Right lobe of liver (tissue), 6 donors: ENCODE data around the gene SLC6A18. TPM values are rescaled to one million over a fixed set of nuclear protein-coding genes. Genes with fewer than 3 reads are reported as not detected.

Experiments used
- ATAC-seq, 4 donors: fragments of 200-7000 bp; cut with Tn5 transposase; one replicate each; pipeline ENCODE4 v1.9.1; 2020; ENCODE audit warnings: mild to moderate bottlenecking in 4 of 4, moderate library complexity in 4 of 4
- DNase-seq, 3 donors: peaks; one replicate each; pipeline ENCODE4 v3.0.0-alpha.2; 2020
- H3K27ac ChIP-seq, 3 donors: fragments of 200-600 bp; one replicate each; pipeline ENCODE4 v1.8.0; 2022
- H3K27me3 ChIP-seq, 2 donors: fragments of 200-600 bp; one replicate each; pipeline ENCODE4 v1.8.0; 2022
- H3K36me3 ChIP-seq, 4 donors: fragments of 200-600 bp; sonication (generic) in 1 of 4; one replicate each; pipeline versions ENCODE4 v1.5.1 to v1.8.0; 2017 to 2022; ENCODE audit warnings: control low read depth in 1 of 4
- H3K4me1 ChIP-seq, 4 donors: fragments of 200-600 bp; sonication (generic) in 1 of 4; one replicate each; pipeline versions ENCODE4 v1.5.1 to v1.8.0; 2017 to 2022; ENCODE audit warnings: control low read depth in 1 of 4
- H3K4me3 ChIP-seq, 3 donors: fragments of 200-600 bp; one replicate each; pipeline ENCODE4 v1.8.0; 2022
- H3K9me3 ChIP-seq, 4 donors: fragments of 200-600 bp; sonication (generic) in 1 of 4; one replicate each; pipeline versions ENCODE4 v1.5.1 to v1.8.0; 2017 to 2022; ENCODE audit warnings: control low read depth in 1 of 4
- CTCF ChIP-seq, 4 donors: fragments of 200-600 bp in 3 of 4; fragments of 450-650 bp in 1 of 4; IDR thresholded peaks; one replicate each; pipeline versions ENCODE4 v1.5.1 to v1.8.0; 2016 to 2022; ENCODE audit warnings: antibody characterized with exemption in 4 of 4, mild to moderate bottlenecking in 2 of 4
- POLR2A ChIP-seq: fragments of 450-650 bp; IDR thresholded peaks from one replicate; pipeline ENCODE4 v1.6.1; 2017; ENCODE audit warnings: antibody characterized with exemption, mild to moderate bottlenecking
- WGBS: methylation state at CpG from one replicate; pipeline ENCODE4 v1.1.6; 2018; ENCODE audit warnings: low coverage, low lambda C conversion rate; ENCODE audit not compliant: insufficient coverage; ENCODE audit errors: missing lambda C conversion rate; 5-methylcytosine and 5-hydroxymethylcytosine counted together
- intact Hi-C, 2 donors: fragments of 100-400 bp; cut with DNase I; formaldehyde crosslinking; loops; one replicate each; pipeline versions ENCODE4 v1.11.2 to v1.14.1; 2022
- total RNA-seq, 6 experiments: library from RNA; depleted of rRNA in 2 of 6; stranded (reverse); fragments of >200 nt in 2 of 6; fragmentation: NEBNext Ultra II Directional in 3 of 6; extraction: Animal tissue kit (Norgen Biotek cat#: 25700) in 3 of 6; gene quantifications; one replicate each; pipeline versions ENCODE4 v1.1.0 to v1.2.4, GENCODE V29; 2016 to 2023
- donor health status: DM: no; HTN: yes; CAD: no.
- donor health status: DM: no; HTN: no; CAD: no.
- donor health status: DM: no; HTN: no; CAD: no.
- donor health status: DM: no; HTN: yes; CAD: no.
- donor health status: DM: no; HTN: yes; CAD: no.

SLC6A18 gene
- total RNA-seq, 6 experiments from 2014 or later, result not detected

GRCh38 chr5:1199649-1200494, 25.3 kb upstream of the SLC6A18 start:
- H3K36me3 ChIP-seq, result no peaks in the 10 kb centered on the region
- H3K27me3 ChIP-seq, result no peaks in the 10 kb centered on the region
- TF ChIP-seq CTCF (IDR thresholded peaks at IDR 0.05) (no peak), POLR2A (no peak)
- H3K4me3 ChIP-seq, result no peak overlapping the region
- ATAC-seq (peak in 2 of 4 donors; percentile 11), DNase-seq (no peak)
- WGBS, result 47% methylated on average over 15 of the region's 26 CpGs
- H3K27ac ChIP-seq, result no peak overlapping the region
- H3K4me1 ChIP-seq, result no peaks in the 10 kb centered on the region
- intact Hi-C loops, result loop anchor here in 1 of 2 donors (5.0 kb wide), 1 partner anchor 38 kb away; no protein-coding TSS in a partner anchor
- no peaks in the 10 kb centered on the region for H3K9me3 ChIP-seq

DNA sequence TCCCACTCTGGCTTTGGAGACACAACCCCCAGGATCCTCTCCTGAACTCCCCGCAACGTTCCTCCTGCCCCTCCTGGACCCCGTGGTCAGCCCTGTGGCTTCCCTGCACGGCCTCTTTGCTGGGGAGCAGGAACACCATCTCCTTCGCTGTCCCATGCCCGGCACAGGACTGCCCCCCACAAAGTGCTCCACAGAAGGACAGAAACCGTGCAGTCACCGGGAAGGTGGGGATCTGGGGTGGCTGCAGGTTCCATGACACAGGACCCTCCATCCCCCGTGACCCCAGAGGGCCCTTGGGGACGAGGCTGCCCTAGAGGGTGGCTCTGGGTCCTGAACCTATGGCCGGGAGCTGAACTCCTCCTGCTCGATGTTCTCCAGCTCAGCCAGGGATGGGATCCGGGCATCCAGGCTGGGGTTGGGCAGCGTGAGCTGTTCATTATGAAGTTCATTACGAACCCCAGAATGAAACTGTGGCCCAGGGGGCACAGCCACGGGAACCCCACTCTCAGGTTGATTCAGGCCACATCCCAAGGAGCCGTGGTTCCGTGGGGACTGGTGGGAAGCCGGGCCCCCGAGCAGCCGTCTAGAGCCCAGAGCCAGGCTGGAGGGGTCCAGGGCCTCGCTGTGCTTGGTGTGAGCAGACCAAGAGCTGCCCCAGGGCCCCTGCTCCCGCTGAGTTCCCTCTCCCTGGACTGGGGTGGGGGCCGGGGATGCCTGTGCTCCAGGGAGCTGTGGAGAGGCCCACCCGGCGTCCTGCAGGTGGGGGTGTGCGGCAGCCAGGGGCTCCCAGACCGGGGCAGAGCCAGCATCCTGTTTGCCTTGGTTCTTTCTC, 24.5 kb upstream of the SLC6A18 start:
- ATAC-seq, result no peak
- Histone ChIP-seq H3K36me3 (no peaks in the 10 kb centered on the region), H3K4me1 (no peaks in the 10 kb centered on the region), H3K27ac (no peak overlapping the region), H3K27me3 (no peaks in the 10 kb centered on the region), H3K9me3 (no peaks in the 10 kb centered on the region), H3K4me3 (no peak overlapping the region)
- intact Hi-C loops, result loop anchor here in 1 of 2 donors (5.0 kb wide), 1 partner anchor 38 kb away; no protein-coding TSS in a partner anchor
- 86% methylated on average over 9 of the region's 28 CpGs for WGBS
- no peak for TF ChIP-seq CTCF (IDR thresholded peaks at IDR 0.05)
- no peak for TF ChIP-seq POLR2A
- DNase-seq, result peak in 1 of 3 donors; percentile 36

GRCh38 chr5:1201327-1202025, 23.7 kb upstream of the SLC6A18 start, which contains the start of gene SLC6A19:
SLC6A19 (plus strand) TSS chr5:1201595; CDS start chr5:1201651, 56 bp downstream.
- no peaks in the 10 kb centered on the region for H3K27me3 ChIP-seq
- H3K9me3 ChIP-seq, result no peaks in the 10 kb centered on the region
- intact Hi-C loops, result loop anchor here in 1 of 2 donors (5.0 kb wide), 1 partner anchor 39 kb away; no protein-coding TSS in a partner anchor
- no peaks in the 10 kb centered on the region for H3K4me1 ChIP-seq
- no peak within 1 kb of the TSS for H3K4me3 ChIP-seq
- DNase-seq, result peak in 1 of 3 donors; percentile 53
- ATAC-seq, result no peak
- H3K36me3 ChIP-seq, result no peaks in the 10 kb centered on the region
- 78% methylated on average over 7 of the region's 51 CpGs for WGBS
- no peak within 1 kb of the TSS for H3K27ac ChIP-seq
- TF ChIP-seq POLR2A, result no peak
- no peak for TF ChIP-seq CTCF (IDR thresholded peaks at IDR 0.05)
